HepG2 (cell line): ENCODE results near the gene CGA. TPM values are rescaled to one million over a fixed set of nuclear protein-coding genes. Genes with fewer than 3 reads are reported as not detected.

Source experiments
- ATAC-seq: fragments of 200-7000 bp; cut with Tn5 transposase; 3 replicates; pipeline ENCODE4 v1.9.1; 2020; ENCODE audit warnings: mild to moderate bottlenecking, moderate library complexity
- BruUV-seq: library from RNA; stranded (reverse); fragments of 400-500 nt; replicated peaks from 2 replicates; lab custom pipeline; 2021; lab: Mats Ljungman, UMichigan
- CTCF ChIA-PET: fragments of 300-600 bp; formaldehyde crosslinking; extraction: SDS; loops from one replicate; lab custom pipeline; 2021; ENCODE audit warnings: low total read pairs, inconsistent platforms, low intra/inter-chr PET ratio; lab: Yijun Ruan, JAX
- POLR2A ChIA-PET: fragments of 350-600 bp; sonication (Branson Sonifier 250); formaldehyde crosslinking; loops from one replicate; lab custom pipeline; 2020; ENCODE audit warnings: antibody characterized with exemption, inconsistent platforms; lab: Yijun Ruan, JAX
- DNase-seq: peaks from one replicate; pipeline ENCODE4 v3.0.0-alpha.2; 2015; ENCODE audit warnings: low spot score
- FAIRE-seq: peaks from 3 replicates; lab custom pipeline; 2011; peaks lifted over from hg19 to GRCh38; lab: Jason Lieb, UNC
- H2AFZ ChIP-seq: one replicate; pipeline ENCODE4 v1.6.1; 2011; ENCODE audit warnings: low read length, inconsistent platforms
- H3K27ac ChIP-seq: fragments of 300-600 bp; 3 replicates; pipeline ENCODE4 v1.8.0; 2011; ENCODE audit warnings: mixed run types, mild to moderate bottlenecking, mixed read lengths, low read length, inconsistent platforms; ENCODE audit not compliant: insufficient read depth; ENCODE audit errors: extremely low read length
- H3K27me3 ChIP-seq, 2 experiments: fragments of 200-600 bp in 1 of 2; 2 replicates in 1 of 2; 3 replicates in 1 of 2; pipeline versions ENCODE4 v1.6.0 to v1.8.0; 2011; ENCODE audit warnings: low read length in 2 of 2, mild to moderate bottlenecking in 2 of 2, moderate library complexity in 2 of 2, inconsistent platforms in 1 of 2; ENCODE audit not compliant: insufficient read depth in 2 of 2, control insufficient read depth in 1 of 2
- H3K36me3 ChIP-seq, 2 experiments: fragments of 200-600 bp in 1 of 2; replicated peaks in 1 of 2; 2 replicates in 1 of 2; 3 replicates in 1 of 2; pipeline versions ENCODE4 v1.5.1 to v1.8.0; 2011; ENCODE audit warnings: low read length in 2 of 2, inconsistent platforms in 1 of 2; ENCODE audit not compliant: insufficient read depth in 2 of 2, control insufficient read depth in 1 of 2
- H3K4me1 ChIP-seq: 2 replicates; pipeline ENCODE4 v1.5.1; 2012; ENCODE audit warnings: low read length, inconsistent platforms; ENCODE audit not compliant: insufficient read depth
- H3K4me2 ChIP-seq: 2 replicates; pipeline ENCODE4 v1.6.0; 2011; ENCODE audit warnings: low read depth, low read length, inconsistent platforms
- H3K4me3 ChIP-seq, 3 experiments: fragments of 200-600 bp in 1 of 3; sonication (generic), shearing (Covaris generic) in 1 of 3; replicated peaks in 1 of 3; 2 replicates each; pipeline ENCODE4 v1.5.1; 2011 to 2016; ENCODE audit warnings: low read length in 3 of 3, inconsistent platforms in 2 of 3, low read depth in 2 of 3, mild to moderate bottlenecking in 2 of 3, control low read depth in 1 of 3, mixed read lengths in 1 of 3; ENCODE audit not compliant: insufficient read depth in 1 of 3
- H3K79me2 ChIP-seq: one replicate; pipeline ENCODE4 v1.6.1; 2011; ENCODE audit warnings: low read length, inconsistent platforms; ENCODE audit not compliant: insufficient read depth
- H3K9ac ChIP-seq: 2 replicates; pipeline ENCODE4 v1.6.0; 2011; ENCODE audit warnings: mild to moderate bottlenecking, low read depth, low read length, inconsistent platforms; ENCODE audit not compliant: insufficient read depth
- H3K9me3 ChIP-seq: 2 replicates; pipeline ENCODE4 v1.5.1; 2012; ENCODE audit warnings: mild to moderate bottlenecking, low read length
- H4K20me1 ChIP-seq: 2 replicates; pipeline ENCODE4 v1.6.0; 2011; ENCODE audit warnings: inconsistent platforms, mild to moderate bottlenecking, low read length, moderate library complexity; ENCODE audit not compliant: insufficient read depth
- BCLAF1 ChIP-seq: fragments of 450-650 bp; IDR thresholded peaks from 2 replicates; pipeline ENCODE4 v1.6.1; 2017; ENCODE audit warnings: mild to moderate bottlenecking
- RARA ChIP-seq: IDR thresholded peaks from 2 replicates; pipeline ENCODE4 v1.6.1; 2016; ENCODE audit warnings: missing genetic modification reagents, missing compliant biosample characterization
- TRIM24 ChIP-seq: sonication (generic); formaldehyde crosslinking; IDR thresholded peaks from 2 replicates; pipeline ENCODE4 v1.8.0; 2022; ENCODE audit warnings: mild to moderate bottlenecking, missing genetic modification reagents
- ZBTB7B ChIP-seq: sonication (generic); formaldehyde crosslinking; IDR thresholded peaks from 2 replicates; pipeline ENCODE4 v1.4.0; 2020; ENCODE audit warnings: missing genetic modification reagents
- ZNF777 ChIP-seq: sonication (generic); formaldehyde crosslinking; IDR thresholded peaks from 2 replicates; pipeline ENCODE4 v1.4.0; 2020; ENCODE audit warnings: missing genetic modification reagents
- ZNF883 ChIP-seq: sonication (generic); formaldehyde crosslinking; IDR thresholded peaks from 2 replicates; pipeline ENCODE4 v1.5.1; 2020; ENCODE audit warnings: mild to moderate bottlenecking, missing genetic modification reagents; ENCODE audit errors: not compliant biosample characterization
- WGBS: methylation state at CpG from one replicate; pipeline ENCODE4 v1.1.6; 2017; ENCODE audit warnings: low lambda C conversion rate; 5-methylcytosine and 5-hydroxymethylcytosine counted together
- in situ Hi-C: cut with HindIII; loops from 2 replicates; pipeline ENCODE4 v1.10.0; 2017; ENCODE audit warnings: low pct_unique_long_range_greater_than_20kb; ENCODE audit not compliant: extremely low pct_ligation_motif_present
- intact Hi-C: fragments of 100-400 bp; cut with micrococcal nuclease; formaldehyde crosslinking; loops from one replicate; pipeline ENCODE4 v1.10.0; 2022; ENCODE audit not compliant: unreplicated experiment
- polyA plus RNA-seq, 8 experiments: library from polyadenylated mRNA; depleted of rRNA in 3 of 8; stranded (reverse) in 7 of 8; unstranded in 1 of 8; fragments of >200 nt; fragmentation: Illumina TruSeq in 4 of 8; extraction: Trizol in 4 of 8; gene quantifications; 2 replicates each; pipeline versions ENCODE4 v1.2.1 to v1.2.3, GENCODE V29; 2011 to 2016; ENCODE audit warnings: low read depth in 4 of 8, missing spikeins in 1 of 8, mixed read lengths in 1 of 8; ENCODE audit not compliant: insufficient read depth in 1 of 8
- total RNA-seq, 5 experiments: library from RNA; depleted of rRNA; stranded (reverse); fragments of >200 nt; fragmentation: Illumina TruSeq; extraction: Trizol; gene quantifications; 2 replicates each; pipeline ENCODE4 v1.2.3, GENCODE V29; 2016; ENCODE audit warnings: low read depth in 1 of 5
- TF ChIP-seq, protein P1 (sequence below): sonication (generic); formaldehyde crosslinking; IDR thresholded peaks from 2 replicates; pipeline ENCODE4 v1.8.1; 2023; ENCODE audit warnings: mild to moderate bottlenecking, inconsistent platforms, moderate library complexity, missing genetic modification reagents, borderline replicate concordance

The CGA gene
- total and polyA plus RNA-seq, 2 of the 13 experiments (the other 11 are each of a cell fraction or from before 2014, with no cell fraction given), result 0.09 TPM; not detected in 1

- CTCF ChIA-PET, result no interaction called here
- BruUV-seq, result no TSS peak
- no peak for ATAC-seq
Observed at GRCh38 chr6:87049779-87050178, 45.1 kb downstream of the CGA start.

More at GRCh38 chr6:87049779-87050178, 45.1 kb downstream of the CGA start:
- intact Hi-C loops, result no loop called here
- TF ChIP-seq, protein P1, sequence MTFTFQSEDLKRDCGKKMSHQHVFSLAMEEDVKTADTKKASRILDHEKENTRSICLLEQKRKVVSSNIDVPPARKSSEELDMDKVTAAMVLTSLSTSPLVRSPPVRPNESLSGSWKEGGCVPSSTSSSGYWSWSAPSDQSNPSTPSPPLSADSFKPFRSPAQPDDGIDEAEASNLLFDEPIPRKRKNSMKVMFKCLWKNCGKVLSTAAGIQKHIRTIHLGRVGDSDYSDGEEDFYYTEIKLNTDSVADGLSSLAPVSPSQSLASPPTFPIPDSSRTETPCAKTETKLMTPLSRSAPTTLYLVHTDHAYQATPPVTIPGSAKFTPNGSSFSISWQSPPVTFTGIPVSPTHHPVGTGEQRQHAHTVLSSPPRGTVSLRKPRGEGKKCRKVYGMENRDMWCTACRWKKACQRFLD (CRISPR knock-in tag), result no peak
- TF ChIP-seq ZBTB7B (CRISPR knock-in tag), result no peak
- no peak for TF ChIP-seq TRIM24 (CRISPR knock-in tag)
- no peak for TF ChIP-seq BCLAF1
- no peak for TF ChIP-seq RARA (CRISPR knock-in tag)
- TF ChIP-seq ZNF883, result no peak
- no peak for TF ChIP-seq ZNF777
- in situ Hi-C loops, result no loop called here
- H3K36me3 ChIP-seq, result no peaks in the 10 kb centered on the region
- no peak for FAIRE-seq
- no peaks in the 10 kb centered on the region for H3K27me3 ChIP-seq
- no peaks in the 10 kb centered on the region for H3K79me2 ChIP-seq
- no peak overlapping the region for H3K4me3 ChIP-seq
- no peak overlapping the region for H3K4me2 ChIP-seq
- H3K9ac ChIP-seq, result no peak overlapping the region
- 90% methylated on average over 1 of the region's 1 CpG for WGBS
- no peaks in the 10 kb centered on the region for H3K4me1 ChIP-seq
- no peak overlapping the region for H2AFZ ChIP-seq
- no peaks in the 10 kb centered on the region for H4K20me1 ChIP-seq
- POLR2A ChIA-PET, result no interaction called here
- H3K27ac ChIP-seq, result no peak overlapping the region
- no peaks in the 10 kb centered on the region for H3K9me3 ChIP-seq
- DNase-seq, result no peak
